Retinal pigment epithelial cell (primary cell): ENCODE data around the gene COL6A2.

Experiments
- DNase-seq: peaks from one replicate; pipeline ENCODE4 v3.0.0-alpha.2; 2010; ENCODE audit warnings: low read depth
- H3K4me3 ChIP-seq: 2 replicates; pipeline ENCODE4 v1.5.1; 2011; ENCODE audit warnings: mild to moderate bottlenecking, low read length, control low read depth, moderate library complexity
- CTCF ChIP-seq: conservative IDR thresholded peaks from 2 replicates; pipeline ENCODE4 v1.5.1; 2011; ENCODE audit warnings: low read depth, low read length, control low read depth, inconsistent platforms

COL6A2 gene

GRCh38 chr21:46080171-46081021 is 17.5 kb upstream of the COL6A2 start:
- DNase-seq = no peak
- H3K4me3 ChIP-seq = no peak overlapping the region
- no peak for TF ChIP-seq CTCF

- DNase-seq = no peak
- no peak overlapping the region for H3K4me3 ChIP-seq
- TF ChIP-seq CTCF = no peak
These were observed 16.7 kb upstream of the COL6A2 start for GRCh38 chr21:46081022-46081861.

GRCh38 chr21:46081862-46082712 is 15.8 kb upstream of the COL6A2 start:
- TF ChIP-seq CTCF = no peak
- no peak for DNase-seq
- H3K4me3 ChIP-seq = no peak overlapping the region

- TF ChIP-seq CTCF = no peak
- DNase-seq = no peak
These were observed 15.3 kb upstream of the COL6A2 start for GRCh38 chr21:46082713-46082962.

GRCh38 chr21:46082963-46083790 is 14.7 kb upstream of the COL6A2 start:
- no peak for TF ChIP-seq CTCF
- DNase-seq = no peak
- no peak overlapping the region for H3K4me3 ChIP-seq

More at GRCh38 chr21:46082713-46082962, 15.3 kb upstream of the COL6A2 start:
- H3K4me3 ChIP-seq = no peak overlapping the region

- no peak for TF ChIP-seq CTCF
- no peak overlapping the region for H3K4me3 ChIP-seq
- DNase-seq = no peak
These were observed 13.9 kb upstream of the COL6A2 start for GRCh38 chr21:46083791-46084561.
